Trophoblast cell (in vitro differentiated cells and primary cell): ENCODE data around the gene PDHX. TPM values are rescaled to one million over a fixed set of nuclear protein-coding genes. Genes with fewer than 3 reads are reported as not detected.

ENCODE experiments used
- DNase-seq, 2 donors: peaks; one replicate each; pipeline ENCODE4 v3.0.0-alpha.2; 2016
- H2AFZ ChIP-seq: 2 replicates; pipeline ENCODE4 v1.6.1; 2013; ENCODE audit warnings: low read length, moderate library complexity, mild to moderate bottlenecking; ENCODE audit not compliant: insufficient read depth, poor library complexity
- H2AK5ac ChIP-seq: 2 replicates; pipeline ENCODE4 v1.6.1; 2013; ENCODE audit warnings: mild to moderate bottlenecking, low read length
- H2BK120ac ChIP-seq: 2 replicates; pipeline ENCODE4 v1.6.1; 2013; ENCODE audit warnings: low read length, mild to moderate bottlenecking, moderate library complexity; ENCODE audit not compliant: insufficient read depth, poor library complexity
- H2BK12ac ChIP-seq: 2 replicates; pipeline ENCODE4 v1.6.1; 2013; ENCODE audit warnings: mild to moderate bottlenecking, low read length, moderate library complexity
- H2BK5ac ChIP-seq: 2 replicates; pipeline ENCODE4 v1.6.1; 2013; ENCODE audit warnings: low read length, low read depth, moderate library complexity, mild to moderate bottlenecking; ENCODE audit not compliant: poor library complexity
- H3K14ac ChIP-seq: 2 replicates; pipeline ENCODE4 v1.6.1; 2013; ENCODE audit warnings: mild to moderate bottlenecking, low read length
- H3K18ac ChIP-seq: 2 replicates; pipeline ENCODE4 v1.6.1; 2013; ENCODE audit warnings: mild to moderate bottlenecking, low read length
- H3K23ac ChIP-seq: 2 replicates; pipeline ENCODE4 v1.6.1; 2013; ENCODE audit warnings: low read length
- H3K27ac ChIP-seq: 2 replicates; pipeline ENCODE4 v1.5.1; 2013; ENCODE audit warnings: low read depth, mild to moderate bottlenecking, inconsistent platforms, low read length, moderate library complexity
- H3K27me3 ChIP-seq: 2 replicates; pipeline ENCODE4 v1.6.1; 2013; ENCODE audit warnings: inconsistent platforms, mild to moderate bottlenecking, low read length, moderate library complexity; ENCODE audit not compliant: insufficient read depth
- H3K36me3 ChIP-seq, 2 experiments: 1 replicate in 1 of 2; 2 replicates in 1 of 2; pipeline ENCODE4 v1.6.1; 2013; ENCODE audit warnings: low read length in 2 of 2, mild to moderate bottlenecking in 2 of 2, moderate library complexity in 1 of 2; ENCODE audit not compliant: insufficient read depth in 2 of 2, control insufficient read depth in 1 of 2
- H3K4ac ChIP-seq: 2 replicates; pipeline ENCODE4 v1.6.1; 2013; ENCODE audit warnings: low read depth, mild to moderate bottlenecking, low read length, moderate library complexity
- H3K4me1 ChIP-seq, 2 experiments: 1 replicate in 1 of 2; 2 replicates in 1 of 2; pipeline ENCODE4 v1.6.1; 2013; ENCODE audit warnings: low read length in 2 of 2, mild to moderate bottlenecking in 2 of 2, moderate library complexity in 1 of 2; ENCODE audit not compliant: insufficient read depth in 2 of 2, control insufficient read depth in 1 of 2
- H3K4me2 ChIP-seq: 2 replicates; pipeline ENCODE4 v1.6.1; 2013; ENCODE audit warnings: inconsistent platforms, mild to moderate bottlenecking, low read length, moderate library complexity
- H3K4me3 ChIP-seq: 2 replicates; pipeline ENCODE4 v1.5.1; 2013; ENCODE audit warnings: mild to moderate bottlenecking, low read depth, low read length, inconsistent platforms
- H3K79me1 ChIP-seq: one replicate; pipeline ENCODE4 v1.6.1; 2013; ENCODE audit warnings: low read length
- H3K79me2 ChIP-seq: 2 replicates; pipeline ENCODE4 v1.6.1; 2013; ENCODE audit warnings: low read length, mild to moderate bottlenecking; ENCODE audit not compliant: control insufficient read depth, insufficient read depth, poor library complexity
- H3K9ac ChIP-seq: 2 replicates; pipeline ENCODE4 v1.6.1; 2013; ENCODE audit warnings: mild to moderate bottlenecking, low read length
- H3K9me3 ChIP-seq: 2 replicates; pipeline ENCODE4 v1.6.1; 2013; ENCODE audit warnings: low read depth, mild to moderate bottlenecking, control low read depth, inconsistent platforms, low read length; ENCODE audit not compliant: insufficient read depth
- H4K12ac ChIP-seq: 2 replicates; pipeline ENCODE4 v1.6.1; 2013; ENCODE audit warnings: low read depth, mild to moderate bottlenecking, low read length, moderate library complexity
- H4K8ac ChIP-seq: 2 replicates; pipeline ENCODE4 v1.6.1; 2013; ENCODE audit warnings: low read depth, mild to moderate bottlenecking, low read length, moderate library complexity
- H4K91ac ChIP-seq: one replicate; pipeline ENCODE4 v1.6.1; 2013; ENCODE audit warnings: low read depth, mild to moderate bottlenecking, low read length, moderate library complexity
- WGBS: extraction: QIAGEN DNeasy Blood & Tissue Kit; methylation state at CpG from one replicate; pipeline ENCODE4 v1.1.7; 2013; ENCODE audit warnings: missing lambda C conversion rate; ENCODE audit not compliant: insufficient read length, insufficient coverage; ENCODE audit errors: extremely low coverage; 5-methylcytosine and 5-hydroxymethylcytosine counted together
- polyA plus RNA-seq: library from polyadenylated mRNA; stranded (reverse); fragments of 200-250 nt; gene quantifications from 2 replicates; pipeline ENCODE4 v1.2.3, GENCODE V29; 2013

The PDHX gene
- 26.0 and 28.9 TPM in 2 replicates for polyA plus RNA-seq

DNA sequence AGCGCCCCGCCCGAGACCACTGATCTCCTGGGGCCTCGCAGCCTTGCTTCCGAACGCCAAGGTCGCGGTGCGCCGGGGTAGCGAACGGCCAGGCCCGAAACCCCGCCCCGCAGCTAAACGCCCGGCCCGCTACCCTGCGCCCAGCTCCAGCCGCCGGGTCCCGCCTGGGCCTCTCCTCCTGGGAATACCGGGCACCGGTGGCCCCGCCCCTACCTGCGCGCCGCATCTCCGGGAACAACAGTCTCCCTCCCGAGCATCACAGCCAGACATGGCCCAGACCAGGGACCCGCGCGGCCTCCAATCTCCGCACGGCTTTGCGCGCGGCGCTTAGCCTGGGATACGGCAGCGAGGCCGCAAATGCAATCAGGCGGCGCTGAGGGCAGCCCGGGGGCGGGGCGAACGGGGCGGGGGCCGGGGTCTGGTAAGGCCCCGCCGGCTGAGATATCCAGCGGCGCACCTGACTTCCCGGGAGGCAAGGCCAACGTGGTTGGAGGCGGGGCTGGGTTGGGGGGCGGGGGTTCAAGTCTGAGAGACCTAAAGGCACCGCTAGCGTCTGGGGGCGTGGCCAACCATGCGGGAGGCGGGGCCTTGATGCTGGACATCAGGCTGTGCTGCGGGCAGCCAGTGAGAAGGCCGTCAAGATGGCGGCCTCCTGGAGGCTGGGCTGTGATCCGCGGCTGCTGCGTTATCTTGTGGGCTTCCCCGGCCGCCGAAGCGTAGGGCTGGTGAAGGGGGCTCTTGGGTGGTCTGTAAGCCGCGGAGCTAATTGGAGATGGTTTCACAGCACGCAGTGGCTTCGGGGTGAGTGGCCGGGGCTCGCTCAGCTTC is at the start of gene PDHX, which contains the start of gene APIP:
Gene PDHX (plus strand): TSS at position 604 of the 828 bp plus-strand sequence. CDS start 38 bp downstream, at position 642.
Gene APIP (minus strand): TSS at position 365 of the 828 bp plus-strand sequence. CDS start 95 bp downstream, at position 270.
- Histone ChIP-seq H3K79me2 (peaks cover 7% of the 10 kb centered on the region), H2AK5ac (no peak within 1 kb of the TSS), H2BK12ac (no peak within 1 kb of the TSS), H3K4me1 (peaks cover 0 to 2% of the 10 kb centered on the region in 2 experiments), H3K14ac (peak within 1 kb of the TSS; percentile 96), H4K91ac (peak within 1 kb of the TSS; percentile 91), H2BK5ac (peak within 1 kb of the TSS; percentile 95), H3K4me3 (peak within 1 kb of the TSS; percentile 98), H3K9me3 (no peaks in the 10 kb centered on the region), H3K9ac (peak within 1 kb of the TSS; percentile 100), H3K79me1 (peaks cover 12% of the 10 kb centered on the region), H3K18ac (peak within 1 kb of the TSS; percentile 90), H3K36me3 (peaks cover 0 to 3% of the 10 kb centered on the region in 2 experiments), H3K27ac (peak within 1 kb of the TSS; percentile 99), H2BK120ac (peak within 1 kb of the TSS; percentile 88), H3K4me2 (peak within 1 kb of the TSS; percentile 98), H3K23ac (peak within 1 kb of the TSS; percentile 55), H4K12ac (peak within 1 kb of the TSS; percentile 79), H3K4ac (peak within 1 kb of the TSS; percentile 90), H4K8ac (peak within 1 kb of the TSS; percentile 89), H3K27me3 (no peaks in the 10 kb centered on the region), H2AFZ (peak within 1 kb of the TSS; percentile 93)
- DNase-seq: peak; percentile 99
- no CpG with 5 or more reads among the region's 79 CpGs for whole genome bisulfite sequencing

DNA sequence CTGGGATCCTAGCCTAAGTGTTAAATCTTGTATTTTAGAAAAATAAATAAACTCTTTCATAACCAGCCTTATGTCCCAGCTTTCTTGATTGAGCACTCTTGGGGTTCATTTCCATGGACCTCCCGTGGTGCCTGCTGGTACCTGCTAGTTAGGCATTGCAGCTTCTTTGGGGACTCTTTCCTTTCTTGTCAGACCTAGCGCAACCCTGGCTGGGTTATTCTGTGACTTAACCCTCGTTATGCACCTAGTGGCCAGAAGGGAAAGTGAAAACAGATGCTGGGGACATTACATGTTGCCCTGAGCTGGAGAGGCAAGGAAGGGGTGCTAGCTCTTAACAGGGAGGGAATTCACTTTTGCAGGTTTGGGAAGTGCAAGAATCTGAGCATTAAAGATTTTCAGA is 47.0 kb upstream of the PDHX start:
- Histone ChIP-seq H3K4me2 (no peak overlapping the region), H3K14ac (no peak overlapping the region), H3K18ac (no peak overlapping the region), H4K12ac (no peak overlapping the region), H3K4me3 (no peak overlapping the region), H3K36me3 (no peaks in the 10 kb centered on the region), H3K4me1 (no peaks in the 10 kb centered on the region), H2BK5ac (no peak overlapping the region), H3K79me2 (no peaks in the 10 kb centered on the region), H2BK120ac (no peak overlapping the region), H4K91ac (no peak overlapping the region), H3K27ac (no peak overlapping the region), H2BK12ac (no peak overlapping the region), H4K8ac (no peak overlapping the region), H3K9me3 (no peaks in the 10 kb centered on the region), H3K9ac (no peak overlapping the region), H3K79me1 (no peaks in the 10 kb centered on the region), H3K23ac (no peak overlapping the region), H3K4ac (no peak overlapping the region), H2AK5ac (no peak overlapping the region), H3K27me3 (no peaks in the 10 kb centered on the region), H2AFZ (no peak overlapping the region)
- no CpG with 5 or more reads among the region's 3 CpGs for WGBS
- no peak for DNase-seq

DNA sequence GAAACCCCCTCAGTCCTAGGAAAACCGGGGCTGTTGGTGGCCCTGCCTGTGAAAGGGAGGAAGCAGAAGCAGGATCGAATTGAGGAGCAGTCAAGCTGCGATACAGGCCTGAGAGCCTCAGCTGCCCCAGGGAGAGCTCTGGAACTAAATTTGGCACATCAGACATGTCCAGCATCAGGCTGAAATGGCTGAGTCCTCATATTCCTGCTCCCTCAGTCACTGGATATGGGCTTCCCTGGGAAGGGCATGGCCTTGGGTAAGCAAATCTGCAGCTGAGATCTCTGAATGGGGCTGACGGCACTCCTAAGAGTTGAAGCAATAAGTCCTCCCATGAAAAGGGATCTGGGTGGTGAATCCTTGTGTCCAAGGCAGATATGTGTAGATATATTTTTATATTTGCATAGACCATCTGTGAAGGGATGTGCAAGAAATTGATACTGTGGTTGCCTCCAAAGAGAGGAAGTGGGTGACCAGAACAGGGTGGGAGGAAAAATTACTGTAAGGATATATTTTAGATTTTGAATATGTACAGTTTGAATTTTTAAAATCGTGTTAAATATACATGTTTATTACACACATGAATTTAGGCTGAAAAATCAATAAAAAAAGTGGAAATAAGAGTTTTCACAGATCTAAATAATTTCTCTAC is 45.7 kb upstream of the PDHX start:
- Histone ChIP-seq H4K91ac (no peak overlapping the region), H3K14ac (no peak overlapping the region), H3K4me2 (no peak overlapping the region), H3K79me2 (no peaks in the 10 kb centered on the region), H4K12ac (no peak overlapping the region), H3K9me3 (no peaks in the 10 kb centered on the region), H2BK12ac (no peak overlapping the region), H3K4me1 (no peaks in the 10 kb centered on the region), H4K8ac (no peak overlapping the region), H2AFZ (no peak overlapping the region), H2AK5ac (no peak overlapping the region), H3K4ac (no peak overlapping the region), H3K9ac (no peak overlapping the region), H3K79me1 (no peaks in the 10 kb centered on the region), H3K4me3 (no peak overlapping the region), H2BK5ac (no peak overlapping the region), H3K27me3 (no peaks in the 10 kb centered on the region), H3K36me3 (no peaks in the 10 kb centered on the region), H2BK120ac (no peak overlapping the region), H3K23ac (no peak overlapping the region), H3K27ac (no peak overlapping the region), H3K18ac (no peak overlapping the region)
- no peak for DNase-seq
- WGBS: no CpG with 5 or more reads among the region's 5 CpGs

GRCh38 chr11:34874202-34874601 is 42.2 kb upstream of the PDHX start:
- no CpG with 5 or more reads among the region's 4 CpGs for WGBS

More at GRCh38 chr11:34874202-34874601, 42.2 kb upstream of the PDHX start:
- Histone ChIP-seq H2AFZ (no peak overlapping the region), H4K8ac (no peak overlapping the region), H2AK5ac (no peak overlapping the region), H2BK5ac (no peak overlapping the region), H3K4ac (no peak overlapping the region), H3K9ac (no peak overlapping the region), H4K91ac (no peak overlapping the region), H3K36me3 (no peaks in the 10 kb centered on the region), H3K27ac (no peak overlapping the region), H3K4me3 (no peak overlapping the region), H4K12ac (no peak overlapping the region), H3K79me1 (no peaks in the 10 kb centered on the region), H3K18ac (no peak overlapping the region), H3K14ac (no peak overlapping the region), H3K9me3 (no peaks in the 10 kb centered on the region), H3K23ac (no peak overlapping the region), H3K79me2 (no peaks in the 10 kb centered on the region), H2BK12ac (no peak overlapping the region), H2BK120ac (no peak overlapping the region), H3K4me1 (no peaks in the 10 kb centered on the region), H3K27me3 (no peaks in the 10 kb centered on the region), H3K4me2 (no peak overlapping the region)
- no peak for DNase-seq
